Right ventricle myocardium inferior (tissue), 1 donor: ENCODE measurements around the gene TMEM37. TPM values are rescaled to one million over a fixed set of nuclear protein-coding genes. Genes with fewer than 3 reads are reported as not detected.
A peak's percentile ranks its signal among the peaks of the same experiment; 100 is the strongest.

ENCODE experiments used
- ATAC-seq: fragments of 200-7000 bp; cut with Tn5 transposase; one replicate; pipeline ENCODE4 v1.9.1; 2020; ENCODE audit warnings: mild to moderate bottlenecking, moderate library complexity
- DNase-seq: peaks from one replicate; pipeline ENCODE4 v3.0.0; 2021; ENCODE audit errors: missing footprints
- intact Hi-C: fragments of 100-400 bp; cut with DNase I; formaldehyde crosslinking; loops from one replicate; pipeline ENCODE4 v1.11.0; 2022
- total RNA-seq: library from RNA; stranded (reverse); fragmentation: NEBNext Ultra II Directional; extraction: Animal tissue kit (Norgen Biotek cat#: 25700); gene quantifications from one replicate; pipeline ENCODE4 v1.2.1, GENCODE V29; 2021
- donor health status: DM: no; HTN: yes; CAD: no; lungs with severe emphysema.

Gene TMEM37
- total RNA-seq, 1 donor from 2014 or later, result 4.5 TPM

DNA sequence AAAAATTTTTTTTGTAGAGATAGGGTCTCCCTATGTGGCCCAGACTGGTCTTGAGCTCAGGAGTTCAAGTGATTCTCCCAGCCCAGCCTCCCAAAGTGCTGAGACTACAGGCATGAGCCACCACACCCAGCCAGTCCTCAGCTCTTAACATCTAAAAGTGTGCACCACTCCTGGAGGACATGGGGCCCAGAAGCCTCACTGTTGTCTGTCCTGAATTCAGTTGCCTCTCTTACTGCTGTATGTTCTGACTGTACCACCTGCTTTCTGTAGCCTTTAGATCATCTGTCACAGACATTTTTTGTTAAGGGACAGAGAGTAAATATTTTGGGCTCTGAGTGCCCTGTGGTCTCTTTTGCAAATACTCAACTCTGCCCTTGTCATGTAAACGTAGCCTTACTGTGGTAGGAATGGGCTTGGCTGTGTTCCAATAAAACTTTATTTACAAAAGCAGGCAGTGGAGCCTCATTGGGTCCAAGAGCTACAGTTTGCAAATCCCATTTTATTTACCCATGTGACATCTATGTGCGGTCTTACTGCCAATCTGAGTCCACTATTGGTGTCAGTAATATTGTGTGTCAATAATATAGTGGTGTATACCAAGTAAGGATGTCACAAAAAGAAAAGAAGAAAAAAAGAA, 38.1 kb downstream of the TMEM37 start:
- ATAC-seq (no peak), DNase-seq (no peak)
- intact Hi-C loops, result no loop called here

DNA sequence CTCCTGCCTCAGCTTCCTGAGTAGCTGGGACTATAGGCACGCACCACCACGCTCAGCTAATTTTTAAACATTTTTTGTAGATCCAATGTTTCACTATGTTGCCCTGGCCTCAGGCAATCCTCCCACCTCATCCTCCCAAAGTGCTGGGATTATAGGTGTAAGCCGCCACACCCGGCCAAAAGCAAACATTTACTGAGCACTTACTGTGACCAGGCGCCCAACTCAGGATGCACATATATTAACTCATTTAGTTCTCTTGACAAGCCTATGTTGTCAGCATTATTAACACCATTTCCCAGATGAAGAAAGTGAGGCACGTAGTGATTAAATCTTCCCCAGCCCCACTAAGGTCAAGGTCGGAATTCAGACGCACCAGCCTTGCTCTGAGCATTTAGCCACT, 41.1 kb downstream of the TMEM37 start:
- ATAC-seq (no peak), DNase-seq (no peak)
- intact Hi-C loops, result no loop called here

DNA sequence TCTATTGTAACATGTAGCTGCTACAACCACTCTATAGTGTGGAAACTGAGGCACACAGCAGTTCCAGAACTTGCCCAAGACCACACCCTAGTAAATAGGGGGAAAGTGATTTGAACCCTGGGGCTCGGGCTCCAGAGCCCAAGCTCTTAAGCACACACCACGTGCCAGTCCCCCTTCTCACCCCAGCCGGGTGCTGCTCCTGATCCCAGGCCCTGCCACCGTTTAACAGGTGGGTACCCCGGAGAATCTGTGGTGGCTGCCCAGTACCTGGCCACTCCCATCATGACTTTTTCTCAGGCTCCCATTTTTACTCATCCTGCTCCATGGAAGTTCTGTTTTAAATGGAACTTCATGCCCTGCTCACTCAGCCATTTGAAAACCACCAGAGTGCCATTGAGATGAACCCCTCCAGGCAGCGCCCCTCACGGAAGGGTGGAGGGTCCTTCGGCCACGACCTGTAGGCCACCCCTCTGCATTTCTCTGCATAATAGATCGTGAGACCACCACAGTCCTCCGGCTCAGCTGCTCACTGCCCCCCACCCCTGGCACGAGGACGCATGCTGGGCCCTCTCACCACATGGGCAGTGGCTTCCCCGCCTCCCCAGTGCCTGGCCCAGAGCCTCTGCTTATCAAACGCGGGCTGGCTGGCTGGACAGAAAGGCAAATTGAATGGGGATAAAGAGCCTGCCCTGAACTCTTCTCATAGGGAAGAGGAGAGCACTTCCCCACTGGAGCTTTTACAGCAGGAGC, 42.1 kb downstream of the TMEM37 start:
- DNase-seq, result no peak
- intact Hi-C loops, result loop anchor here (2.0 kb wide), 1 partner anchor 159 kb away; no protein-coding TSS in a partner anchor
- no peak for ATAC-seq

DNA sequence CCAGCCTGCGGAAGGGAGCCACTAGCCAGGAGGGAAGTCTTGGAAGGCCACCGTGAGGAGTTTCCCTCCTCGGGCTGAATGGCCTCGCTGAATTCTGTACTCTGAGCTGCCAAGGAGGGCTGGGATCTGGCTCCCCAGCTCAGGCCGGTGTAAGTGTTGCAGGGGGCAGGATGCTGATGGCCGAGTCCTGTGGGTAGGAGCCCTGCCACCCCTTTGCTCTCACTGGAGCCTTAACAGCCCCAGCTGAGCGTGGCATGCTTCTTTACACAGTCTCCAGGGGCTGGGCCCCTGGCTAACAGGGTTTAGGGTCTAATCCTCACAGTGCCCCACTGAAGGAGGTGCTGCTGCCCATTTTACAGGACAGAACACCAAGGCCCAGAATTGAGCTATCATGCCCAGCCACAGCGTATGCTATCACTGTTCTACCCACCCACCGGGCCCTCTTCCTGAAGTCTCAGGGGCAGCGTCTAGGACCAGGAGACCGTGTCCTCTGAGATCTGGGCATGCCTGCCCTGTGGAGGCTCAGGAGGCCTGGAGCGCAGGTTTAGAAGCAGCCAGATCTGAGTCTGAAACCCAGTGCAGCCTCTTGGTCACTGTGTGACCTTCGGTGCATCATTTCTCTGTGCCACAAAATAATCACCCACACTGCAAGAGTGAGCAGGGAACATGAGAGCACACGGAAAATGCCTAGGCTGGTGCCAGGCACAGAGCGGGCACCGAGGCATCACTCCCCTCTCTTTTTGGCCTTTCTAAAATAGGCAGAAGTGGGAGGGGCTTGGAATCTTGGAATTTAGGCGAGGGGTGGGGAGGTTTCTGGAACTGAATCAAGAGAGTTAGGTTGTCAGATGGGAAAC, 42.9 kb downstream of the TMEM37 start:
- intact Hi-C loops, result loop anchor here (2.0 to 5.0 kb wide), 2 partner anchors 160 to 257 kb away; no protein-coding TSS in a partner anchor
- DNase-seq, result no peak
- peak; percentile 70 for ATAC-seq

DNA sequence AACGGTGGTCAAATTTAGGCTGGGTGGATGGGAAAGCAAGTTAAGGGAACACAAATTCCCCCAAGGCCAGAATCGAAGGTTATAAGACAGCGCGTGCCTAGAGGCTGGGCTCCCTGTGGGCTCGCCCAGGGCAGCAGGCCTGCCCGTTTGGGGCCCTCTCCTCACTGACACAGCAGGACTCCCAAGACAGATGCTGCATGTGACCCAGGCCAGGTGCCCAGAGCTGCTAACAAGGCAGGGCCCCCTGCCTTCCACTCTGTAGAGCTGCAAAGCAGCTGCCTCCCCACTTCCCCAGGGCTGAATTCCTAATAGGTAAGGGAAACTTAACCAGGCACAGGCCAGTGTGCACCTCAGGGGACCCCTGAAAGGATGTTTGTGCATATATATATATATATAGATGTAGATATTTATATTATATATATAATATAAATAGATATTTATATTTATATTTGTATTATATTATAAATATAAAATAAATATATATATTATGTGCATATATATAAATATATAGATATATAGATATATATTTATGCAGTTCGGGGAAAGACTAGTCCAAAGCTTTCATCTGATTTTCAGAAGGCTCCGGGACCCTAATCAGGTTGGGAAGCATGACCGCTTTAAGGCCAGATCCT, 43.7 kb downstream of the TMEM37 start:
- intact Hi-C loops, result loop anchor here (2.0 to 5.0 kb wide), 2 partner anchors 161 to 258 kb away; no protein-coding TSS in a partner anchor
- DNase-seq, result no peak
- peak; percentile 70 for ATAC-seq

DNA sequence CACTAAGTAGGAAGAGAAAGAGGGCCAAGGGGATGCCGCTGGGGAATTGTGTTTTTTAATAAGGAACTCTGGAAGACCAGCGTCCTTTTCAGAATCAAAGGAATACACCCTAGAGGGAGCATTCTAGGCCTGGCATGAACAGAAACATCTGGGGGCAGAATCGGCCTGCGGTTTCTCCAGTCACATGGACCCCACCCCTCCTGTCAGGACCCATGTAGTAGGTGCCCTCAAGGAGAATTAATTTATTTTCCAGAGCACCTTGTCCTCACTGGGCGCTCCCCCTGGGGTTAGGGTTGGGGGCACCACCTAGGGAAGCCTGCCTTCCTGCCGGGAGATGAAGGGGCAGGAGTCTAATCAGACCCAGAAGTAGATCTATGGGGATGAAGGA, 44.2 kb downstream of the TMEM37 start:
- DNase-seq (no peak), ATAC-seq (peak; percentile 4)
- intact Hi-C loops, result loop anchor here (1.0 to 5.0 kb wide), 3 partner anchors 69 to 259 kb away; no protein-coding TSS in a partner anchor

DNA sequence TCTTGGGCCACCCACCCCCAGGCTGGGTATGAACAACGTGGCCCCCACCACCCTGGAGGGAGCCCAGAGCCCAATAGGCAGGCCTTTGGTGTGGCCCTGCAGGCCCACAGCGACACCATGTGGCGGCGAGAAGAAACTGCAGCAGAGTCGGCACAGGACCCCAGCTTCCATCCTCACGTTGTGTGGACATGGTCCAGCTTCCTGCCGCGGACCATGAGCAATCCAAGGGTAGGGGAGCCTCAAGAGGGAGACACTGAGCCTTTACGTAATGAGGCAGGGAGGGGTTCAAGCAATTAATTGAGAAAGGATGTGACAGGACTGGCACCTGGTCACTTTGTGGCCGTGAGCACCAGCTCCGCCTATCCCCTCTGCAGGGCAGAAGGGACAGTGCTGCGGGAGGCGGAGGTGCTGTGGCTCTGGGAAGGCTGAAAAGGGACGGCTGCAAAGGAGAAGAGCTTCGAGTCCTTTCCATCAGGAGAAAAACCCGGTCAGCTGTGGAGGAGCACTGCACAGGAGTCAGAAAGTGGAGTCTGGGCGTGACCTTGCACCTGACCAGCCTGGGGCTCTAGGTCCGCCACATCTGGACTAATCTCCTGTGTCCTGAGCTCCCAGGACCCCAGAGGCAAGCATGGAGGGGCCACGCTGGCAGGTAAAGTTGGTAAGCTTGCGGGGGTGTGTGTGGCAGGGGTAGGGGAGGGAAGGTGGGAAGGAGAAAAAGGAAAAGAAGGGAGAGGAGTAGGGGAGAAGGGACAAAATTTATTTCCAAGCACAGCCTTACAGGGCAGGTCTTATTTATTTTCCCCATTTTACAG, 44.9 kb downstream of the TMEM37 start:
- DNase-seq (no peak), ATAC-seq (peak; percentile 53)
- intact Hi-C loops, result loop anchor here (1.0 to 5.0 kb wide), 2 partner anchors 69 to 259 kb away; no protein-coding TSS in a partner anchor

DNA sequence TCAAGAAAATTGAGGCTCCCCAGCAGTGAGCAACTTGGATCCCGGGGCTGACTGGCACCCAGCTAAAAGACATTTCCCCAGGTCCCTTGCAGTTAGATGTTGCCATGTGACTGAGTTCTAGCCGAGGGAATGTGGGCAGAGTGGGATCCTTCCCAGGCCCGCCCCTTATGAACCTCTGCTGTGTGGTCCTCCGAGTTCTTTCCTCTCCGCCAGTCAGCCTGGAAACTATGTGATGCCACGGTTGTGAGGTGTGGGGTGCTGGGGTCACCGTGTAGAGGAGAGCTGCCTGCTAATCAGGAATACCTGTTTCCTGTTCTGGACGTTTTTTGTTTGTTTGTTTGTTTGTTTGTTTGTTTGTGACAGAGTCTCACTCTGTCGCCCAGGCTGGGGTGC, 45.5 kb downstream of the TMEM37 start:
- no peak for DNase-seq
- ATAC-seq, result no peak
- intact Hi-C loops, result loop anchor here (5.0 kb wide), 1 partner anchor 260 kb away; no protein-coding TSS in a partner anchor

DNA sequence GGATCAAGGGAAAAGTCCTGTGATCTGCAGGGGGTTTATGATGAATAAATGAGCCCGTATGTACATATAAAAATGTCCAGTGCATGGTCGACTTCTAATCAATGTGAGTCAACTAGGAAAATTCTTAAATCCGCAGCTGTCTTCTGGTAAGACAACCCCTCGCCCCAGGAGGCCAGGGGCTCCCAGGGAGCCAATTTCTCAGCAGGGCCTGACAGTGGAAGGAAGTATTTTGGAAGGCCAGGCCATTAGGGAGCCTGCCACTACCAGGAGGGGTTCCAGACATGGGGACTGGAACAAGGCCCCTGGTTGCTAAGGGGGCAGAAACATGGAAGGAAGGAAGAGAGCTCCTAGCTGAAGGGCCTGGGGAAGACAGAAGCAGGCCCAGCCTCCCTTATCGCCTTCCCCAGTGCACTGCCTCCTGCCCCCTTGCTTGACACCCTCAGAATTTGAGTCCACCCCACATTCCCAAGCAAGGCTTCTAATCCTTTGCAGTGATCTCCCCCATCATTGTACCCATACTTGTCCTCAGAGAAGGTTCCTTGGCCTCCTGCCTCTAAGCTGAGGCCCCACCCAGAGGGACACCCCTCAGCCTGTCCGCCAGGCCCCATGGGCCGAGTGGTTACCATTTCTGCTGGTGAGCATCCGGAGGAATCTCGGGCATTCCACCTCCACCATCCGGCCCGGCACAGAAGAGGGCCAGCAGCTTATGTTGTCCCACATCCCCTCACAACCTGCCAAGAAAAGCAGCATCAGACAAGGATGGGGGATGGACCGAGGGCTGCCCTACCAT, 46.7 kb downstream of the TMEM37 start:
- ATAC-seq, result no peak
- intact Hi-C loops, result loop anchor here (5.0 kb wide), 1 partner anchor 261 kb away; no protein-coding TSS in a partner anchor
- no peak for DNase-seq

DNA sequence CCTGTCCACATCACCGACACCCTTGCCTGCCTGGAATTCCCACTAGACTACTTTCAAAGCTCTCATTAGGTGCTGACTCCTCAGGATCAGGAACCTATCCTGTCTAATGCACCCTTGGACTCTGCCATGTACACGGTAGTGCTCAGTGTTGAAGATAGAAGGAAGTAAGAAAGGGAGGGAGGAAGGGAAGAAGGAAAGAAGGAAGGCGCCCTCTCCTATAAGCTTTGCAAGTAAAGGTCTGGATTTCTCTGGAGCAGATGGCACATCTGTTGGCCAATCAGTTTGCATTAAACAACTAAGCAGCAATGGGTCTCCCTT, 47.3 kb downstream of the TMEM37 start:
- intact Hi-C loops, result loop anchor here (5.0 kb wide), 1 partner anchor 262 kb away; no protein-coding TSS in a partner anchor
- no peak for ATAC-seq
- DNase-seq, result no peak

DNA sequence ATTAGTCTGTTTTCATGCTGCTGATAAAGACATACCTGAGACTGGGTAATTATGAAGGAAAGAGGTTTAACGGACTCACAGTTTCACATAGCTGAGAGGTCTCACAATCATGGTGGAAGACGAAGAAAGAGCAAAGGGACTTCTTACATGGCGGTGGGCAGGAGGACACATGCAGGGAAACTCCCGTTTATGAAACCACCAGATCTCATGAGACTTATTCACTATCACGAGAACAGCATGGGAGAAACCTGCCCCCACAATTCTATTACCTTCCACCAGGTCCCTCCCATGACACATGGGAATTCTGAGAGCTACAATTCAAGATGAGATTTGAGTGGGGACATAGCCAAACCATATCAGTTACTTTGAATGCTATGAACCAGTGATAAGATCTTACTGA, 48.5 kb downstream of the TMEM37 start:
- intact Hi-C loops, result no loop called here
- ATAC-seq, result no peak
- DNase-seq, result no peak

DNA sequence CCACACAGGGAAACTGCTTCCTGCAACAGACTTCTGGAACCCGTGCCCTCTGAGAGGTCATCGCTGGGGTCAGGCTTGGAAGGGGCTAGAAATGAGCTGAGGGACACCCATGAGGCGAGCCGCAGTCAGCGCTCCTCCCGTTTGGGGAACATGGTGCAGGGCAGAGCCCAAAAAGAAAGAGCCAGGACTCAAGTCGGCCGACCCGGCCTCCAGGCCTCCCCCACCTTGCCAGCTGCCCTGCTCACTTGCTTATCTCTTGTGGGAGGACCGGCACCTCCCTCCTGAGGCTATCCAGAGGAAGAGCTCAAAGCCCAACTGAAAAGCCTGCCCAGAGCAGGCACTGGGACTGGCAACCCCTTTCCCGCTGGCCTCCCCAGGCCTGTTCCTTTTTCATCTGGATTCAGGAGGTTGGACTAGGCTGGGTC, 49.1 kb downstream of the TMEM37 start:
- DNase-seq, result no peak
- ATAC-seq, result peak; percentile 18
- intact Hi-C loops, result no loop called here

DNA sequence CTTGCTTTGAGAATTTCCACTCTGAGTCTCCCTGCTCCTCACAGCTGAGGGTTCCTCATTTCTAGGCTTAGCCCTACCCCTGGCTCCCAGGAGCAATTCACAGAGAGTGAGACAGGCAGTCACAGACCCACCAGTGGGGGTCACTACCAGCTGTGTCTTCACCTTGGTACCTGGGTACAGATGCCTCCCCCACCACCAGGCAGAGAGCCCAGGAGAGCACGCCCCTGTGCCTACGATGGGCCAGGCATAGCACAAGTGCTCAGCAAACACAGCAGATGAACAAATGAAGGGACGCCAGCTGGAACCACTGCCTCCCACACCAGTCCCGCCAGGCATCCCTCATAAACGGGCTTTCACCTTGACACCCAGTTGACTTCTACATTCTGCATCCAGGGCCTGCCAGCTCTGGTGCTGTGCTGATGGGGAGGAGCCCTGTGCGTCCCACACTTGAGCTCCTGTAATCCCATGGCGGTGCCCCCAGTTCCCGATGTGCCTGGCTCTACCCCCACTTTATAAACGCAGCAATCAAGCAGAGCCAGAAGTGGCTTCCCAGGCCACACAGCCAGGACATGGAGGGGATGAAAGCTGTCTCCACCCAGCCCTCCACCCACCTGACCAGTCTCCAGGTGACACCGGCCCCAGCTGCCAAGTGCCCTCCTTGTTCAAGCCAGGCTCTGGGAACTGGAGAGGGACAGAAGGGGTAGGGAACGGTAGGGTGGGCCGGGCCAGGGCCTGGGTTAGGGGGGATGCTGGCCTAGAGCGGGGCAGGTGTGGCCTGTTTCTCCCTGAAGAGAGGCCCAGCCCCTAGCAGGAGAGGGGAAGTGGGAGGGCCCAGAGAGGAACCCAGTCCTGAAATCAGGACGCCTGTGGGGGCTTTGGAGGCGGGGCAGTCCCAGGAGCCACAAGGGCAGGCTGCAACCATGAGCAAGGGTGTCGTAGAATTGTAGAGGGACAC, 50.1 kb downstream of the TMEM37 start:
- intact Hi-C loops, result no loop called here
- DNase-seq, result no peak
- no peak for ATAC-seq

DNA sequence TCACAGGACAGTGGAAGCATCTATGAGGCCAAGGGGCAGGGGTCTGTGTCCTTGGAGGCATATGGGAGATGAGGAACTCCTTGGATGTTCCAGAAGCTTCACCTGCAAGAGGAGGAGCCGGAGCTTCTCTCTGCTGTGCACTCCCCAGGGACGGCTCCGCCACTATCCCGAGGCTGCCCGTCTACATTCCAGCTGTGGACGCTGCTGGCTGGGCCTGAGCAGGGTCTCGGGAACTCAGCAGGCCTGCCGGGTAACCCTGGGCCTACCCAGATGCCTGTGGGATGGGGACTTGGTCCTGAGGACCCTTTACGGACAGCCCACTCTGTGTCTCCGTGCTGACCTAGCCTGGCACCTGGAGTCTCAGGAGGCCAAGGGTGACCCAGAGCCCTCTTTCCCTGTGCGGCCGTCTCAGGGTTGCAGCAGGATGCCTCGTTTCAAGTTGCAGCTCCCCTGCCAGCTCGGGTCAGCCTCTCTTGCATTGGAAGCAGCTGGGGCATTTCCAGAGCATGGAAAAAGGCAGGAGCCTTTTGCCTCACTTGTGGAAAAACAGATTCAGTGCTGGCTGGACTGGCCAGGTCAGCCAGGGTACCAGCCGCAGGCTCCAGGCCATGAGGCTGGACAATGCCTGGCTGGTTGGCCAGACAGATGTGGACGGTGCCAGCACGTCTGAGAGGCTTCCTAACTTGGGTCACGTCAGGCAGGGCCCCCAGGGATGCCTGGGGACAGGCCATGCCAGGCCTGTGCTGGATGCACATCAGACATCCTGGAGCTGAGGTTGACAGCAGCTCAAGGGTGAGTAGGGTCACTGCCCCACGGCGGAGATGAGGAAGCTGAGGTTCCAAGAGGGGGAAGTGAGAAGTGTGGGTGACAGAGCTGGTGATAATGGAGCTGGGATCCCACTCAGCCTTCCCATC, 51.1 kb downstream of the TMEM37 start:
- ATAC-seq, result peak; percentile 73
- no peak for DNase-seq
- intact Hi-C loops, result no loop called here

DNA sequence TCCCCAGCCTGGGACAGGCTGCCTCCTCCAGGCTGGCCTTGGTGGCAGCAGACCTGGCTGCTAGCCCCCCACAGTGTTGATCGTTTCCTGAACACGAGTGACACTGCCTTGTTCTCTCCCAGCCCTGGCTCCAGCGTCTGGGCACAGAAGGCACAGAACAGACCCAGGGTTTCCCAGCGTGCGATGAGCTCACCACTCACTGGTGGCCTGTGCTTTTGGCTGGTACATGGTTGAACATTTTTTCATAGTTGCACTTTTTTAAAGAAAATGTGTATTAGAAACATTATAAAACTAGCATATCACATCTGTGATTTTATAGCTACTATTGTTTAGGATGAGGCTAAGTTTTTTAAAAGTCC, 51.7 kb downstream of the TMEM37 start:
- ATAC-seq (no peak), DNase-seq (no peak)
- intact Hi-C loops, result no loop called here
